Measurements from ENCODE around the gene CBLB. TPM values are rescaled to one million over a fixed set of nuclear protein-coding genes. Genes with fewer than 3 reads are reported as not detected.

The CBLB gene
- total RNA-seq, 5 donors from 2014 or later (not counting 1 experiment from before 2014, with no cell fraction given) = 81.3 to 120 (median 99.6) TPM

GRCh38 chr3:105622169-105622568, 246.6 kb downstream of the CBLB start:
- H3K9me3 ChIP-seq = no peaks in the 10 kb centered on the region
- no peaks in the 10 kb centered on the region for H3K27me3 ChIP-seq (replicated peaks in 1 of 2; ENCODE audit: control insufficient read depth in 2 of 2, extremely low read depth in 1 of 2, insufficient read depth in 2 of 2, low read length in 1 of 2)
- H3K4me3 ChIP-seq (ENCODE audit: control insufficient read depth in 1 of 2, extremely low read depth in 1 of 2, low read length in 1 of 2) = no peak overlapping the region
- H3K27ac ChIP-seq (ENCODE audit: low read length) = no peak overlapping the region
- Mint-ChIP-seq H3K9me3 (no peaks in the 10 kb centered on the region), H3K27me3 (no peaks in the 10 kb centered on the region), H3K27ac (no peak overlapping the region), H3K4me1 (no peaks in the 10 kb centered on the region), H3K4me3 (no peak overlapping the region), H3K36me3 (no peaks in the 10 kb centered on the region)
- H3K36me3 ChIP-seq (ENCODE audit: control insufficient read depth in 2 of 2, extremely low read depth in 1 of 2, insufficient read depth in 1 of 2, low read length in 1 of 2) = no peaks in the 10 kb centered on the region
- no peak for ATAC-seq (replicated peaks in 1 of 4)
- no peaks in the 10 kb centered on the region for H3K4me1 ChIP-seq (ENCODE audit: control insufficient read depth in 1 of 2, extremely low read depth in 1 of 2, insufficient read depth in 2 of 2, low read length in 2 of 2)
- CTCF ChIA-PET = no interaction called here
- no peak for DNase-seq
- POLR2A ChIA-PET = no interaction called here

- DNase-seq (no peak), ATAC-seq (replicated peaks in 1 of 4) (no peak)
- no peaks in the 10 kb centered on the region for H3K9me3 ChIP-seq
- POLR2A ChIA-PET = no interaction called here
- no peaks in the 10 kb centered on the region for H3K36me3 ChIP-seq (ENCODE audit: control insufficient read depth in 2 of 2, extremely low read depth in 1 of 2, insufficient read depth in 1 of 2, low read length in 1 of 2)
- WGBS (ENCODE audit: insufficient coverage) = no CpG with 5 or more reads among the region's 2 CpGs
- Mint-ChIP-seq H3K4me3 (no peak overlapping the region), H3K27ac (no peak overlapping the region), H3K27me3 (no peaks in the 10 kb centered on the region), H3K4me1 (no peaks in the 10 kb centered on the region), H3K9me3 (no peaks in the 10 kb centered on the region), H3K36me3 (no peaks in the 10 kb centered on the region)
- no peak overlapping the region for H3K27ac ChIP-seq (ENCODE audit: low read length)
- no peak overlapping the region for H3K4me3 ChIP-seq (ENCODE audit: control insufficient read depth in 1 of 2, extremely low read depth in 1 of 2, low read length in 1 of 2)
- CTCF ChIA-PET = no interaction called here
- no peaks in the 10 kb centered on the region for H3K27me3 ChIP-seq (replicated peaks in 1 of 2; ENCODE audit: control insufficient read depth in 2 of 2, extremely low read depth in 1 of 2, insufficient read depth in 2 of 2, low read length in 1 of 2)
- no peaks in the 10 kb centered on the region for H3K4me1 ChIP-seq (ENCODE audit: control insufficient read depth in 1 of 2, extremely low read depth in 1 of 2, insufficient read depth in 2 of 2, low read length in 2 of 2)
Measured at GRCh38 chr3:105620236-105620635, 248.6 kb downstream of the CBLB start.

GRCh38 chr3:105619651-105620050, 249.2 kb downstream of the CBLB start:
- ChIA-PET CTCF (no interaction called here), POLR2A (no interaction called here)
- 100% methylated on average over 1 of the region's 2 CpGs for WGBS (ENCODE audit: insufficient coverage)
- Histone ChIP-seq H3K4me3 (ENCODE audit: control insufficient read depth in 1 of 2, extremely low read depth in 1 of 2, low read length in 1 of 2) (no peak overlapping the region), H3K9me3 (no peaks in the 10 kb centered on the region), H3K27me3 (replicated peaks in 1 of 2; ENCODE audit: control insufficient read depth in 2 of 2, extremely low read depth in 1 of 2, insufficient read depth in 2 of 2, low read length in 1 of 2) (no peaks in the 10 kb centered on the region), H3K27ac (ENCODE audit: low read length) (no peak overlapping the region), H3K4me1 (ENCODE audit: control insufficient read depth in 1 of 2, extremely low read depth in 1 of 2, insufficient read depth in 2 of 2, low read length in 2 of 2) (no peaks in the 10 kb centered on the region), H3K36me3 (ENCODE audit: control insufficient read depth in 2 of 2, extremely low read depth in 1 of 2, insufficient read depth in 1 of 2, low read length in 1 of 2) (no peaks in the 10 kb centered on the region)
- no peaks in the 10 kb centered on the region for H3K9me3 Mint-ChIP-seq
- DNase-seq = no peak
- no peaks in the 10 kb centered on the region for H3K4me1 Mint-ChIP-seq
- no peak overlapping the region for H3K4me3 Mint-ChIP-seq
- peaks cover 0 to 2% of the 10 kb centered on the region in 2 donors for H3K27me3 Mint-ChIP-seq
- no peak overlapping the region for H3K27ac Mint-ChIP-seq
- ATAC-seq (replicated peaks in 1 of 4) = no peak
- no peaks in the 10 kb centered on the region for H3K36me3 Mint-ChIP-seq

- Mint-ChIP-seq H3K4me3 (no peak overlapping the region), H3K36me3 (no peaks in the 10 kb centered on the region), H3K4me1 (no peaks in the 10 kb centered on the region), H3K27me3 (peaks cover 0 to 2% of the 10 kb centered on the region in 2 donors), H3K9me3 (no peaks in the 10 kb centered on the region), H3K27ac (no peak overlapping the region)
- no peak for ATAC-seq (replicated peaks in 1 of 4)
- Histone ChIP-seq H3K27ac (ENCODE audit: low read length) (no peak overlapping the region), H3K9me3 (no peaks in the 10 kb centered on the region), H3K27me3 (replicated peaks in 1 of 2; ENCODE audit: control insufficient read depth in 2 of 2, extremely low read depth in 1 of 2, insufficient read depth in 2 of 2, low read length in 1 of 2) (no peaks in the 10 kb centered on the region), H3K4me3 (ENCODE audit: control insufficient read depth in 1 of 2, extremely low read depth in 1 of 2, low read length in 1 of 2) (no peak overlapping the region), H3K4me1 (ENCODE audit: control insufficient read depth in 1 of 2, extremely low read depth in 1 of 2, insufficient read depth in 2 of 2, low read length in 2 of 2) (no peaks in the 10 kb centered on the region), H3K36me3 (ENCODE audit: control insufficient read depth in 2 of 2, extremely low read depth in 1 of 2, insufficient read depth in 1 of 2, low read length in 1 of 2) (no peaks in the 10 kb centered on the region)
- DNase-seq = no peak
- POLR2A ChIA-PET = no interaction called here
- CTCF ChIA-PET = no interaction called here
- 100% methylated on average over 3 of the region's 5 CpGs for WGBS (ENCODE audit: insufficient coverage)
Measured at GRCh38 chr3:105618556-105618955, 250.3 kb downstream of the CBLB start.

GRCh38 chr3:105616374-105617121, 252.3 kb downstream of the CBLB start:
- 71% methylated on average over 3 of the region's 5 CpGs for WGBS (ENCODE audit: insufficient coverage)
- Histone ChIP-seq H3K27me3 (replicated peaks in 1 of 2; ENCODE audit: control insufficient read depth in 2 of 2, extremely low read depth in 1 of 2, insufficient read depth in 2 of 2, low read length in 1 of 2) (no peaks in the 10 kb centered on the region), H3K4me1 (ENCODE audit: control insufficient read depth in 1 of 2, extremely low read depth in 1 of 2, insufficient read depth in 2 of 2, low read length in 2 of 2) (no peaks in the 10 kb centered on the region), H3K9me3 (no peaks in the 10 kb centered on the region), H3K36me3 (ENCODE audit: control insufficient read depth in 2 of 2, extremely low read depth in 1 of 2, insufficient read depth in 1 of 2, low read length in 1 of 2) (no peaks in the 10 kb centered on the region), H3K27ac (ENCODE audit: low read length) (no peak overlapping the region), H3K4me3 (ENCODE audit: control insufficient read depth in 1 of 2, extremely low read depth in 1 of 2, low read length in 1 of 2) (no peak overlapping the region)
- H3K4me3 Mint-ChIP-seq = no peak overlapping the region
- no peaks in the 10 kb centered on the region for H3K4me1 Mint-ChIP-seq
- ChIA-PET CTCF (no interaction called here), POLR2A (no interaction called here)
- ATAC-seq (replicated peaks in 1 of 4) (no peak), DNase-seq (no peak)
- no peaks in the 10 kb centered on the region for H3K9me3 Mint-ChIP-seq
- no peak overlapping the region for H3K27ac Mint-ChIP-seq
- H3K36me3 Mint-ChIP-seq = no peaks in the 10 kb centered on the region
- peaks cover 0 to 2% of the 10 kb centered on the region in 2 donors for H3K27me3 Mint-ChIP-seq

GRCh38 chr3:105615814-105616213, 253.0 kb downstream of the CBLB start:
- ChIA-PET POLR2A (no interaction called here), CTCF (no interaction called here)
- Histone ChIP-seq H3K4me3 (ENCODE audit: control insufficient read depth in 1 of 2, extremely low read depth in 1 of 2, low read length in 1 of 2) (no peak overlapping the region), H3K9me3 (no peaks in the 10 kb centered on the region), H3K27me3 (replicated peaks in 1 of 2; ENCODE audit: control insufficient read depth in 2 of 2, extremely low read depth in 1 of 2, insufficient read depth in 2 of 2, low read length in 1 of 2) (no peaks in the 10 kb centered on the region), H3K27ac (ENCODE audit: low read length) (no peak overlapping the region), H3K36me3 (ENCODE audit: control insufficient read depth in 2 of 2, extremely low read depth in 1 of 2, insufficient read depth in 1 of 2, low read length in 1 of 2) (no peaks in the 10 kb centered on the region), H3K4me1 (ENCODE audit: control insufficient read depth in 1 of 2, extremely low read depth in 1 of 2, insufficient read depth in 2 of 2, low read length in 2 of 2) (no peaks in the 10 kb centered on the region)
- no peak for ATAC-seq (replicated peaks in 1 of 4)
- Mint-ChIP-seq H3K4me3 (no peak overlapping the region), H3K27me3 (peaks cover 0 to 2% of the 10 kb centered on the region in 2 donors), H3K27ac (no peak overlapping the region), H3K4me1 (no peaks in the 10 kb centered on the region), H3K9me3 (no peaks in the 10 kb centered on the region), H3K36me3 (no peaks in the 10 kb centered on the region)
- no peak for DNase-seq
- WGBS (ENCODE audit: insufficient coverage) = 100% methylated on average over 1 of the region's 3 CpGs
